ENCODE measurements around the gene ARFIP2.
A peak's percentile ranks its signal among the peaks of the same experiment; 100 is the strongest.
"Not testable (repeated sequence)": the region's sequence is repeated elsewhere in the genome, so short reads cannot be mapped to it uniquely, and the experiment has no call there.

ARFIP2 gene, protein sequence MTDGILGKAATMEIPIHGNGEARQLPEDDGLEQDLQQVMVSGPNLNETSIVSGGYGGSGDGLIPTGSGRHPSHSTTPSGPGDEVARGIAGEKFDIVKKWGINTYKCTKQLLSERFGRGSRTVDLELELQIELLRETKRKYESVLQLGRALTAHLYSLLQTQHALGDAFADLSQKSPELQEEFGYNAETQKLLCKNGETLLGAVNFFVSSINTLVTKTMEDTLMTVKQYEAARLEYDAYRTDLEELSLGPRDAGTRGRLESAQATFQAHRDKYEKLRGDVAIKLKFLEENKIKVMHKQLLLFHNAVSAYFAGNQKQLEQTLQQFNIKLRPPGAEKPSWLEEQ

GRCh38 chr11:6481012-6481923, at the start of gene ARFIP2, which contains the start of gene TIMM10B:
ARFIP2 (minus strand) TSS chr11:6481331; CDS start chr11:6480421, 910 bp downstream.
TIMM10B (plus strand) TSS chr11:6481501; CDS start chr11:6481517, 16 bp downstream.
- peak; percentile 72 for FAIRE-seq

- FAIRE-seq, result no peak
These were observed 49.7 kb upstream of the ARFIP2 start for GRCh38 chr11:6530848-6531247.

GRCh38 chr11:6529266-6529665, 48.1 kb upstream of the ARFIP2 start:
- no peak for FAIRE-seq

DNA sequence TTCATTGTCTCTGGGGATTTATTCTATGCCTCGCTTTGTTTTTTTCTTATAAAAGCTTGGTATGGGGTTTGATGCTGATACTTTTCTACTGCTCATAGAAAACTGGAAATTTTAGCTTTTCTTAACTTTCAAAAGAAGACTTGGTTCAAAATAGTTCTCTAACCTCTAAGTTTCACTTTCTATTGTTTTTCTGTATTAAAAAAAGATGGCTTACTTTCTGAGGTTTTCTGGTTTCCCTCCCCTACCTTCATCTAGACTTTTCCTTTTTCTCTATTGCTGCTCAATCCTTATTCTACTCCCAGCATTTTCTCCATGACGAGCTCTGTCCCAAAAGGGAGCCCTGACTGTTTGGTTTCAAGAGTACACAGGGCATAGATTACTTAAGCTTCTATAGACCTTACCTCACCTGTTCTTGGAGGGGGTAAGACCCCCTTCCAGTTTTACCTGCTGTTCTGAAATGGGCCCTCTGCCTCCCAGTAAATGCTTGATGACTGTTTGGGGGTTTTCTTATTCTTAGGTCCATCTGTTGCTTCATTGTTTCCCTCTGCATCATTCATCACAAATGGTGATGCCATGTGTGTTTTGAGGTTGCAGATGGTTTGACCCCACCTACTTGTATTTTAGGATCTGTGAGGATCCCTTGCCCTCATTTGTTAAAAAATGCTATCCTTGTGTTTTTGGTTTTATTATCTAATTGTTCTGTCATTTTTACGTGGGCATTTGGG, 45.4 kb upstream of the ARFIP2 start:
- no peak for FAIRE-seq

- FAIRE-seq, result no peak
These were observed 42.1 kb upstream of the ARFIP2 start for GRCh38 chr11:6523253-6523652.

- not testable (repeated sequence) for FAIRE-seq
These were observed 40.8 kb upstream of the ARFIP2 start for GRCh38 chr11:6521946-6522345.

DNA sequence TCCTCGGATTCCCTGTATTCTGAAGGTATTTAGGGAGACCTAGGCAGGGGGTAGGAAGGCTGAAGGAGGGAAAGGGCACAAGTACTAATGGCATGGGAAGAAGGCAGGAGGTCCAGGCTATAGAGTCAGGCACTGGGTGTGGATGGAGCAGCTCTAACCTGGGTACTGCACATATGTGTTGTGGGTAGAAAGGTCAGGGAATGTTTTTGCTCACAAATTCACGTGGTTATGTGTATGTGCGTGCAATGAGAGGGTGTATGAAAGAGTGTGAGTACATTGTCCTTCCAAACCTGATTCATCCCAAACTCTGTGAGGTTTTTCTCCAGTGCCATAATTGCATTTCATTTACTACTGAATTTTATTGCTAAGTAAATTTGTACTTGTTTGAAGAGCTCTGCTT, 39.1 kb upstream of the ARFIP2 start:
- no peak for FAIRE-seq

GRCh38 chr11:6516865-6517264, 35.7 kb upstream of the ARFIP2 start:
- no peak for FAIRE-seq

DNA sequence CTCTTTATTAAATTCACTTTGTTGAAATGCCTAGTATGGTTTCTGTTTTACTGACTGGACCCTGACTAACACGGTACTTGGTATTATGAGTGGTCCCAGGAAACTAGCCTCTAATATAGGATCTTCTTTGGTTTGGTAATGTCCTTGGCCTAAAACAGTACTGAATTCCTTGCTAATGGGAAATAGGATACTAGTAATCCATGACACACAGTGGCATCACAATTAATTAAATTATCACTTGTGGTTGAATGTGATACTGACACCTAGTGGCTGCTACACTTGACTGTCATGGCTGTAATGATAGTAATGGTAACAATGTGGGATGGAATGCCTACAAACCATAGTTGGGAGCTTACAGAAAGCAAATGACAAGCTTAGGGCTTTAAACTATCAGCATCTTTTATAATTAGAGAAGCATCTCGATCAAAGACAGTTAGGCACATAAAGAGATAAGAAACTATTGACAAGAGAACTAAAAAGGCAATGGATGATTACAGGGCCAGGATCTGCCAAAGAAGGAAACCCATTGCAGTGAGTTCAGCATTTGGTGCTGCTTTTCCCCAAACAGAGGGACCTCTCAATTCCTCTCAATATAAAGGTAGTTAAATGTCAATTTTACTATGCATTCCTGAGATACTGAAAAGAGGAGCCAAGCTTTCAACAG, 24.6 kb upstream of the ARFIP2 start:
- peak; percentile 61 for FAIRE-seq

DNA sequence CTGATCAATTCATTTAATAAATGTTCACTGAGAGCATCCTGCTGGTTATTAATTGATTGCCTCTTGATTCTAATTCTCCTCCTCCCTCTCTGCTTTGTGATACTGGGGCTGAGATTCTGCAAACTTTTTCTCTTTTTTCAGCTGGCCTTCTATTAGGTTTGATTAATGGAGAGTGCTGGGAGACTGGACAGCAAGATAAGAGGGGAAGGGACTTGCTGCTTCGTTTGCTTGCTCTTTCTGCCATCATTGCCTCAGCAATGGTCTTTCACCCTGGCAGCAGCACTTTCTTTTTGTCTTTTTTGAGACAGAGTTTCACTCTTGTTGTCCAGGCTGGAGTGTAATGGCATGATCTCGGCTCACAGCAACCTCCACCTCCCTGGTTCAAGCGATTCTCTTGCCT, 23.0 kb upstream of the ARFIP2 start:
- FAIRE-seq, result no peak

DNA sequence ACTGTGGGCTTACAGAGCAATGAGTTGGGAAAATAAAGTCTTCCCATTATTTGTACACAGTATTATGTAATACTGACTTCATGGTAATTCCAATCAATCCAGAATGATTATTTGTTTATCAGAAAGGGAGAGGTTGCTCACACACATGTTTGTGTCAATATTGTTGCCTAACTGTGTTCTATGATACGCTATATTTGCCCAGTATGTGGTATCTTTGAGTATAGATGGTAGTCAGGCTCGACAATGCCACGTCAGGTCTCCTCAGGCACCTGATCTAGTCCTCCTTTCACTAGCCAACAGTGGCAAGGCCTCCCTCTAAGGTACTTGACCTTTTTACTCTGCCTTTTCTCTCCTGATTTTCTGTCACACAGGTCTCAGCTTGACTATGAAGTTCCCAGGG, 21.3 kb upstream of the ARFIP2 start:
- no peak for FAIRE-seq

- FAIRE-seq, result no peak
These were observed 17.4 kb upstream of the ARFIP2 start for GRCh38 chr11:6498544-6498943.

DNA sequence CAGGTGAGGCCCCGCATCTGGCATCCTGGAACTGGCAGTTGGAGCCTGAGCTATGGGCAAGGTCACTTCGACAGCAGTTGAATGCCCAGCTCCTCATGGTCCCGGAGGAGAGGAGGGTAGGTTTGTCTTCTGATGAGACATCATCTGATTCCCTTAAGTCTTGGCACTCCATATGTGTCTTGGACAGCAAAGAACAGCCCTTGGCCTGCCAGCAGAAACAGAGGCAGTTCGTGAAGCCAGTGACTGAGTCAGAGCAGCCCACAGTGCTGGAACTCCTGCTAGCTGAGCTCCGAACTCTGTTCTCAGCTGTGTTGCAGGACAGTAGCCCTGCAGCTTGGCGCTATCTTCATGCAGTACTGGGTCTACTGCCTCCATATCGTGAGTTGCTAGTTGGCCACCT, 17.0 kb upstream of the ARFIP2 start:
- no peak for FAIRE-seq

GRCh38 chr11:6497069-6497839, 16.1 kb upstream of the ARFIP2 start, which contains the start of gene DNHD1:
DNHD1 (plus strand) TSS chr11:6497280; CDS start chr11:6498216, 936 bp downstream.
- no peak for FAIRE-seq

GRCh38 chr11:6489306-6489705, 8.2 kb upstream of the ARFIP2 start:
- no peak for FAIRE-seq

- no peak for FAIRE-seq
These were observed 7.7 kb upstream of the ARFIP2 start for GRCh38 chr11:6488821-6489220.

DNA sequence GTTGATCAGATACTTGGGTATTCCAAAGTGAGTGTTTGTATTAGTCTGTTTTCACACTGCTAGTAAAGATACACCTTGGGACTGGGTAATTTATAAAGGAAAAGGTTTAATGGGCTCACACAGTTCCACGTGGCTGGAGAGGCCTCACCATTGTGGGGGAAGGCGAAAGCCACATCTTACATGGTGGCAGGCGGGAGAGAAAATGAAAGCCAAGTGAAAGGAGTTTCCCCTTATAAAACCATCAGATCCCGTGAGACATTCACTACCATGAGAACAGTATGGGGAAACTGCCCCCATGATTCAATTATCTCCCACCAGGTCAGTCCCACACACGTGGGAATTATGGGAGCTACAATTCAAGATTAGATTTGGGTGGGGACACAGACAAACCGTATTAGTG, 7.2 kb upstream of the ARFIP2 start:
- no peak for FAIRE-seq

- FAIRE-seq, result no peak
These were observed 5.8 kb upstream of the ARFIP2 start for GRCh38 chr11:6486938-6487337.

- FAIRE-seq, result no peak
These were observed 5.1 kb upstream of the ARFIP2 start for GRCh38 chr11:6486256-6486655.

GRCh38 chr11:6485661-6486060, 4.5 kb upstream of the ARFIP2 start:
- no peak for FAIRE-seq

DNA sequence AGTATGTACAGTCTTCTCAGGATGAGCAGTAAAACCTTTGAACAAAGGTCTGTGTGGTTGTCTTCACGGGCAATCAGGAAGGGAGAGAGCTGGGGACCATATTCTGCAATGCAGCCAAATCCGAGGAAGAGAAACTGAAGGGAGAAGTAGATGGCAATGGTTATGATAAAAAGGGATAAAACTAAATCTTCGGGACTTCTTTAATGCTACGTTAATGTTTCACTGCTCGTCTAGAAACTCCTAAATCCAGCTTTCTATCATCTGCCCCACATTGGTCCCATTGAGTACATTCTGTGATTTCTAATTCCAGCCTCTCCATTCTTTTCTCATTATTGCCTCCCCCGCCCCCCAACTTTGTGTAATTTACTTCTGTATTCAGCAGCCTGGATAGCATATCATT, 1.9 kb upstream of the ARFIP2 start:
- FAIRE-seq, result no peak

GRCh38 chr11:6482441-6482840, 1.3 kb upstream of the ARFIP2 start:
- FAIRE-seq, result no peak

All from TTC549 (cell line).